Activated CD4-positive, alpha-beta T cell treated with anti-CD3 and anti-CD28 coated beads, Interleukin-2, amount 50 U/mL, for 48 hours (primary cell): ENCODE results near the gene ITPK1.
A peak's percentile ranks its signal among the peaks of the same experiment; 100 is the strongest.
"Not testable (repeated sequence)": the region's sequence is repeated elsewhere in the genome, so short reads cannot be mapped to it uniquely, and the experiment has no call there.

Source experiments
- DNase-seq, 2 experiments: peaks; one replicate each; pipeline ENCODE4 v3.0.0-alpha.2; 2020

ITPK1 gene

DNA sequence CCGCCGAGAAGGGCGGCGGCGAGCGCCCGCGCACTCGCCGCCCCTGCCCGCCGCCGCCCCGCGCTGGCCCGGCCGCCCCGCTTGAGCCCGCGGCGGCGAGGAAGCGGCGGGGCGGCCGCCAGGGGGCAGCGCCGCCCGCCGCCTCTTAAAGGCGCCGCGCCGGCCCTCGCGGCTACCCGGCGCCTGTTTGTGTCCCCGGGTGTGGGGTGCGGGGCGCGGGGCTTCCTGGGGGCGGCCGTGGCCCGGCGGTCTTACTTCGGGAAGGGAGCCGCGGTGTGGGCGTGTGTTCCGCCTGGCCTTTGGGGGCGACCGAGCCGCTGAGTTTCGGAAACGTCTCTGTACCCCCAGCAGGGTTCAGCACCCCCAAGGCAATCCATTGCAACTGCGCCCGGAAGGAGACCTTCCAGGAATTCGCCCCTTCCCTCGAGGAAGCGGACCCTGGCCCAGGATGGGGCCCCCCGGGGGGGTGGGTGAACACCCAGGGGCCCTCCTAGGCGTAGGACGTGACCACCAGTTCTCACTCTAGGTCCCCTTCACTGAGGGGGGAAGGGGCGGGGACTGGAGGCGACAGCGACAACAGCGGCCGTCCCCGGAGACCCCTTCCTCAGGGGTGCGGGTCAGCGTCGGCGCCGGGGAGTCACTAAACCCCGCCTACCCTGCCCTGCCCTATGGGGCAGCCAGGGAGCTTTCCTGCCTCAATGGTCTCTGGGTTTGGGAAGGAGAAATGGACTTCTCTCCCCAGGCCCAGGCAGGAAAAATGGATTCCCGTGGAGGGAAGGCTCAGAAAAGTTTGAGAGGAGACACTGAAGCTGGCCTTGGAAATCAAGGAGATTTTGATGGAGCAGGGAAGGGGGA lies at the start of gene ITPK1:
ITPK1 (minus strand) TSS at position 105 of the 855 bp plus-strand sequence. CDS start 762 bp downstream, outside the sequence.
- peak; percentile 60 to 61 for DNase-seq

DNA sequence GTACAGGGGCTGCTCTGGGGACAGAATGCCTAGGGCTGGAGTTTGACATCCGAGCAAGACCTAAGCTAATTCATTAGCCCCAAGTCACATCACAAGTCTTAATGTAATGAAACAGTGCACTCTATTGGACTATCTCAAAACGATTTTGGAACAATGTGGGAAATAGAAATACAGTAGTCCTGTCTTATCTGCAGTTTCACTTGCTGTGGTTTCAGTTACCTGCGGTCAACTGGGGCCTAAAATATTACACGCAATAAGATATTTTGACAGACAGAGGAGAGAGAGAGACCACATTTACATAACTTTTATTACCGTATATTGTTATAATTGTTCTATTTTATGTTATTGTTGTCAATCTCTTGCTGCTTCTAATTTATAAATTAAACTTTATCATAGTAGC lies 47.8 kb upstream of the ITPK1 start:
- DNase-seq = no peak

DNA sequence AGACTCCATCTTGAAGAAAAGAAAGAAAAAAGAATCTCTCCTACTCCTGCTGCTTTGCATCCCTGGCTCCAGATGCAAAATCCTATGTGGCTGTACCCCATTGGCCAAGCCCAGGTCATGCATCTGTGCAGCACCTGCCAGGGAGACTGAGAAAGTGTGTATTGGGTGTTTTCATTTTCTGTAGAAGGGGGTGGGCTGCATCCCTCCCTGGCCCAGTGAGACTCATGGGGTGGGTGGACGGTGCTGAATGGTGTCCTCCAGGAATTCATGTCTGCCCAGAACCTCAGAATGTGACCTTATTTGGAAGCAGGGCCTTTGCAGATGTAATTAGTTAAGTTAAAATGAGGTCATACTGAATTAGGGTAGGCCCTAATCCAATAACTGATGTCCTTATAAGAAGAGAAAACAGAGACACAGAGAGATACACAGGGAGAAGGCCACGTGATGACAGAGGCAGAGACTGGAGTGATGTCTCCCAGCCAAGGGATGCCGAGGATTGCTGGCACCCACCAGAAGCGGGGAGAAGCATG lies 45.8 kb upstream of the ITPK1 start:
- DNase-seq = no peak

DNA sequence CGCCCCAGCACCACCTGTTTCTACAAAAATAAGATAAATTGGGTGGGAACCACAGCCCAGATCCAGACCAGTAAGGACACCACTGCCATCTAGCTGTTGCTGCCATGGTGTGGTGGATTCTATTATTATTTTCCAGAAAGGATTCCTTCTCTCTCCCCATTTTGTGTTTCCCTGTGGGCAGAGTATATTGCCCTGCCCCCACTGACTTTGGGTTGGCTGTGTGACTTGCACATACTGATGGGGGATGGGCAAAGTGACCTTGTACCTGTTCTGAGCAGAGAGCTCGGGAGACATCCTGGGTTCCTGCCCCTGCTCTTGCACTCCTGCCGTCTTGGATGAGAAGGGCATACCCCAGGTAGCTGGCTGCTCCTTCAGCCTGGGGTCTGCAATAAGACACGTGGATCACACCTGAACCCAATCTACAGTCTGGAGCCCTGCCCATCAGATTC lies 44.7 kb upstream of the ITPK1 start:
- DNase-seq = no peak

DNA sequence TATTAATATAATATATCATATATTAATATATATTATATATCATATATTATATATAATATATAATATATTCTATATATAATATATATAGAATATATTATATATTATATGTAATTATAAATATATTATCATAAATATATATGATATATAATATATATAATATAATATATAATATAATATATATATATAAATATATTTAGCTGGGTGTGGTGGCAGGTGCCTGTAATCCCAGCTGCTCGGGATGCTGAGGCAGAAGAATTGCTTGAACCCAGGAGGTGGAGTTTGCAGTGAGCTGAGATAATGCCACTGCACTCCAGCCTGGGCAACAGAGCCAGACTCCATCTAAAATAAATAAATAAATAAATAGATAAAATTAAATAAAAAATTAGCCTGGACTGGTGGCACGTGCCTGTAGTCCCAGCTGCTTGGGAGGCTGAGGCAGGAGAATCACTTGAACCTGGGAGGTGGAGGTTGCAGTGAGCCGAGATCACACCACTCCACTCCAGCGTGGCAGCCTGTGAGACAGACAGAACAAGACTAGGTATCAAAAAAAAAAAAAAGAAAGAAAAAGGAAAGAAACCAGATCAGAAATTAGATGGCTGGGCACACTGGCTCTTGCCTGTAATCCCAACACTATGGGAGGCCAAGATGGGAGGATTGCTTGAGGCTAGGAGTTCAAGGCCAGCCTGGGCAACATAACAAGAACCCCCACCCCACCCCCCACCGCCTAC lies 44.1 kb upstream of the ITPK1 start:
- not testable (repeated sequence) for DNase-seq

DNA sequence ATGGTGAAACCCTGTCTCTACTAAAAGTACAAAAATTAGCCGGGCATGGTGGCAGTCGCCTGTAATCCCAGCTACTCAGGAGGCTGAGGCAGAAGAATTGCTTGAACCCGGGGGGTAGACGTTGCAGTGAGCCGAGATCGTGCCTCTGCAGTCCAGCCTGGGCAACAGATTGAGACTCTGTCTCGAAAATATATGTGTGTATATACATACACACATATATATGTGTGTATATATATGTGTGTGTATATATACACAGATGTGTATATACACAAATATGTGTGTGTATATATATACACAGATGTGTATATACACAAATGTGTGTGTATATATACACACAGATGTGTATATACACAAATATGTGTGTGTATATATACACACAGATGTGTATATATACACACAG lies 42.6 kb upstream of the ITPK1 start:
- not testable (repeated sequence) for DNase-seq

DNA sequence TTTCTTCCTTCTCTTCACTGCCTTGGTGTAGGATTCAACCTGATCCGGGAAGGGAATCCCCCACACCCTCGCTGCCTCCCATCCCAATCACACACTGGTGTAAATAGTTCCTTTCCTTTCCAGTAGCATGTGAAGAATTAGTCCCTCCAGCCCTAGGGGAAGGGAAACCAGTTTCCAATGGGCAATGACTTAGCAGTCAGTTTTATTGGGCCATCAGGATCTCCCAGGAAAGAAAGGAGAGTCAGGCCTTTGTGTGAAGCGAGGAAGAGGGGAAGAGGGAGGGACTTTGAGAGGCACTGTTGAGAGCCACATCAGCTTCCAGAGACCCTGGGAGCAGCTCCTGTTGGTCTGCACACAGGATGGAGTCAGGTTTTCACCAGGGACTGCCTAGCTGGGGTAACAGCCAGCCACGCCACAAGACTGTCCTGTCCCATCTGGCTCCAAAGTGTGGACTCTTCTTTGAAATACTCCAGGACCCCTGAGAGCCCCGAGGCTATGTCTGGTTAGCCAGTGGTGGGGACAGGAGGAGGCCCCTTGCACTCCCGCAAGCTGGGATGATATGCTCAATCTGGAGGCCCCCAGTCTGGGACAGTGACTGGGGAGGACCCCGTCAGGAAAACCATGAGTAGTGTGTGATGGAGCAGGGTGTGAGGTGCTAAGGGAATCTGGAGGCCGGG lies 41.1 kb upstream of the ITPK1 start:
- no peak for DNase-seq

DNA sequence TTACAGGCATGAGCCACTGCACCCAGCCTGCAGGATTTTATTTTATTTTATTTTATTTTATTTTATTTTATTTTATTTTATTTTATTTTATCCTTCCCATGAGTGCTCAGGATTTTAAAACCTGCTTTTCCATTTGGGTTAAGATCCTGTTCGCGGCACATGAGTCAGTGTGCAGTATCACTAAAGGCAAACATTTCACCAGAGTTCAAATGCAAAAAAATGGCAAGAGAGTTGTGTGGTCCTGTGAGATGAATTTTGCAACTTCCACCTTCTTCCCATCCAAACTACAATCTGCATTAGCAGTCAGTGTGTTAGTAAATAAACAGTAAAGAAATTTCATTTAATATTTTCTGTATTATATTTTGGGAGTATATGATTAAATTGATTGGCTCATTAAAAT lies 39.9 kb upstream of the ITPK1 start:
- DNase-seq = no peak

DNA sequence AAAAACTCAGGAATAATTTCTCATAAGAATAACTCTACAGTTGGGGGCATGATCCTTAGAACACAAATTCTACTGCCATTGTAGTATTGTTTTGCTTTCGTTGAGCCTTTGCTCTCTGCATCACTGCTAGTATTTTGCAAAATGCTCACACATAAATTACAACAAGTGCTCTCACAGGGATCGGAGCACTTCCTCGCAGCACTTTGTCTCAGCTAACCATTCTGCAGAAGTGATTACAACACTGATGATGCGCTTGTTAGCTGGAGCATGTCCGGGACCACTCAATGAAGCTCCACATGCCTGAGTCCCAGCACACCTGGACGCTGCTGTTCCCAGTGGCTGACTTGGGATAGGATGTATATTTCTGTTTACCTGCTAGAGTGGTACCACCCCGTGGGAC lies 37.4 kb upstream of the ITPK1 start:
- no peak for DNase-seq

DNA sequence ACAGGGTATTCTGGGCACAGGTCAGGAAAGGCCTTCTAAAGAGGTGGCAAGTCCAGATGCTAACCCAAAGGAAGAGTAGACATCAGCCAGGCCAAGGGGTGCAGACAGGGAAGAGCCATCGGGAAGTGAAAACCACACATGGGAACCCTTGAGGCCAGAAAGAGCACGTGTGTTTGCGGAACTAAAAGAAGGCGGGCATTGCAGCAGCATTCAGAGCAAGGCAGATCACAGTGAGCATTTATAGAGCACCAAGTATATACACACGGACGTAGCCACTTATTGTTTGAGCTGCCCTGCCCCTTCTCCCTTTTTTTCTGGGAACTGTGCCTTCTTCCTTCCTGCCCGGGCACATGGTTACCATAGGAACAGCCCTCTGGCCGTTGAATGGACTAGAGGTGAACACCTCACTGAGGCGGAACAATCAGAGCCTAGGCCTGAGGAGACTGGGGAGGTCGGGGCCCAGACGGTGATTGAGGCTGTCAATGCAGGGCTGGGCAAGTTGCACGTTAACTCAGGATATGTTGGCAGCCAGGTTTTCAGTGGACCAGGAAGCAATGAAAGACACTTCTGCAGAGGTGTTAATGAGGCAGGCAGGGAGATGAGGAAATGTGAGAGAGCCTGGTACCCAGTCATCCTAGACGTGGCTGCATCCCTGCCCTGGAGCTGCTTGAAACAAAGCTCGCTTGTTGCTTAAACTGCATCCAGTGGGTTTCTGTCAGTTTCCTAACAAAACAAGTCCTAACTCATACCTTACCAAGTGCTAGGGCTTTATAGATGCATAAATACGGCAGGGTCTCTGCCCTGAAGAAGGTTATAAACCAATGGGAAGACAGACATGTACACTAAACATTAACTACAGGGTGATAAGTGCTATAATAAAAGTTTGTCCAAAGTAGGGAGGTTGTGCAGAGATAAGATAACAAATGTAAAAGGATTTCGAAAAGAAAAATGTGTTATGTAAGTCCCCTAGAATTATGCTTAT lies 34.8 kb upstream of the ITPK1 start:
- no peak for DNase-seq

DNA sequence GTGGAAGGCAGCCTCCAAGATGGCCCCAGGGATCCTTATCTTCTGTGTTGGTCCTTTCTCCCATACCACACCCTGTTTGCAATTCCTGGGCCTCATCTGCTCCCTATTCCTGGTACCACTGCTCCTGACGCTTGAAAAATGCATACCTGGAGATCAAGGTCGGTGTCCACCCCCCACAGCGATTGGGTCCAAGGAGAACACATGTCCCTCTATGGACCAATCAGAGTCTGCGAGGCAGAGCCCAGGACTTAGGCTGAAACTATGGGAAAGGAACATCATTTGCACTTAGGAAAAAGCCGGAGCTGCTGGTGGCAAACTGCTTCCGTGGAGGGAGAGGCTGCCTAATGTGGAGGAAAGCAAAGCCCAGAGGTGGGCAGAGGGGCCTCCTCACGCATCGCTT lies 33.3 kb upstream of the ITPK1 start:
- DNase-seq = no peak

DNA sequence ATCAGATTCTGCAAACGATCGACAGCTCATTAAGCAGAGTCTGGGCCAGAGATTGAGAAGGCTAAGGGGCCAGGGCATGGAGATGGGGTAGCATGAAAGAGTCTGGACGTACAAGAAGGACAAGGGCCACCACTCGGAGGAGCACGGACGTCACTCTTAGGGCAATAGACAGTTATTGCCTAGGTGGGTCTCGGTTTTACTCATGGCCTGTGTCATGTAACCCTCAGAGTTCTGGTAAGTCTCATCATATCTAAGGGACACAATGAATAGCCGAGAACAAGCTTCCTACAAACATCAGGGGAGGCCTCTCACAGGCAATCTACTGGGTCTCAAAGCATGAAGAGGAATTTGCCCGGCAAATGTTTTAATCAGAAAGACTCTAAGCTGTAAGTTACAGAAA lies 30.4 kb upstream of the ITPK1 start:
- peak in 1 of 2 experiments; percentile 19 for DNase-seq

DNA sequence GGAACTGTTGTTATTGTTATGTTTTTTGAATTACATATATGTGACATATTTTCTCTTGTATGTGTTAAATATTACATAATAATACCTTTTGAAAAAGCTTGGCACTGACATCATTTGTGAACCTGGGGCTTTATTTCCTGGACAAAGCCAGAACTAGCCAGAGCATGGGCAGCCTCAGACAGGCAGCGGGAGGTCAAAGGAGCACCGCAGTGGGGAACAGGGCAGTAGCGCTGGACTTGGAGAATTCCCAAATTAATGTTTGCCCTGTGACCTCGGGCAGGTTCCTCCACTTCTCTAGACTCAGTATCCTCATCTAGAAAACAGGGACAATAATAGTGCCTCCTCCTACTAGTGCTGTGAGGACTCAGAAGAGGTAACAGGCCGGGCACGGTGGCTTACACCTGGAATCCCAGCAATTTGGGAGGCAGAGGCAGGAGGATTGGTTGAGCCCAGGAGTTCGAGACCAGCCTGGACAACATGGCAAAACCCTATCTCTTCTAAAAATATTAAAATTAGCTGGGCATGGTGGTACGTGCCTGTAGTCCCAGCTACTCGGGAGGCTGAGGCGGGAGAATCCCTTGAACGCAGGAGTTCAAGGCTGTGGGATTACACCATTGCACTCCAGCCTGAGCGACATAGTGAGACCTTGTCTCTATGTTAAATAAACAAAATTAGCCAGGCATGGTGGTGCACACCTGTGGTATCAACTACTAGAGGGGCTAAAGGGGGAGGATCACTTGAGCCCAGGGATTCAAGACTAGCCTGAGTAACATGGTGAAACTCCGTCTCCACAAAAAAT lies 27.3 kb upstream of the ITPK1 start:
- no peak for DNase-seq

DNA sequence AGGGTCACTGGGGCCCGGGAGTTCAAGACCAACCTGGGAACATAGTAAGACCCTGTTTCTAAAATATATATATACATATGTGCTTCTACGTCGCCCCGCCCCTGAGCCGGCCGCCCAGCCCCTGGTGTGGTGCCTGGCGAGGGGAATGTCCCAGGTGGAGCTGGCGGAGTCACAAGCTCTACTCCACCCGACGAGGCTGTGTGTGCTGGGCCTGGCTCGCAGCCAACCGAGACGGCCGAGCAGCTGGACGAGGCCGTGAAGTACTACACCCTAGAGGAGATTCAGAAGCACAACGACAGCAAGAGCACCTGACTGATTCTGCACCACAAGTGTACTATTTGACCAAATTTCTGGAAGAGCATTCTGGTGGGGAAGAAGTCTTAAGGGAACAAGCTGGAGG lies 22.1 kb upstream of the ITPK1 start:
- DNase-seq = no peak

DNA sequence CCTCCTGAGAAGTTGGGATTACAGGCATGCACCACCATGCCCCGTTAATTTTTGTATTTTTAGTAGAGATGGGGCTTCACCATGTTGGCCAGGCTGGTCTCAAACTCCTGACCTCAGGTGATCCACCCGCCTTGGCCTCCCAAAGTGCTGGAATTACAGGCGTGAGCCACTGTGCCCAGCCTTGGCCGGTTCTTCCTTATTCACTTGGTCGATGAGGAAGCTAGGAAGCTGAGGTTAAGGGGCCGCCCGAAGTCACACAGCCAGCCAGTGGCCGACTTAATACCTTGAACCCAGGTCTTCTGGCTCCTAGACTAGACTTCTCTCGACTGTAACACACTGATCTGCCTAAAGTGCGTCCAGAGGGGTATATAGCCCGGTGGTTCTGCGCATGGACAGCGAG lies 20.8 kb upstream of the ITPK1 start:
- DNase-seq = not testable (repeated sequence)

DNA sequence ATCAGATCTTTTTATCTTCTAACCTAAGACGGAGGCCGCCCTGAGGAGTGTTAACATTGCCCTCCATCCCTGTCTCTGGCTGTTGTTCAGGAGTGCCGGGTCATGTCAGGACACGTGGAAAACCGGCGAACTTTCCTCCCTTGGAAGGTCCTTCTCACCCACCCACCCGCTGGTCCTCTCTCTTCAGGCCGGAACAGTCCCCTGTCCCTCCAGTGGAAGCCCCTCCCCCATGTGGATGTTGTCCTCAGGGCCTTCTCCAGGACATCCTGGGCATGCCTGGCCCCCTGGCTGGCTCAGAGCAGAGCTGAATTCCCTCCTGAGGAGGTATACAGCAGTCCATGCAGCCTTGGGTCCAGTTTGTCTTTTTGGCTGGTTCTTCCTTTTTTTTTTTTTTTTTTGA lies 20.3 kb upstream of the ITPK1 start:
- DNase-seq = no peak

DNA sequence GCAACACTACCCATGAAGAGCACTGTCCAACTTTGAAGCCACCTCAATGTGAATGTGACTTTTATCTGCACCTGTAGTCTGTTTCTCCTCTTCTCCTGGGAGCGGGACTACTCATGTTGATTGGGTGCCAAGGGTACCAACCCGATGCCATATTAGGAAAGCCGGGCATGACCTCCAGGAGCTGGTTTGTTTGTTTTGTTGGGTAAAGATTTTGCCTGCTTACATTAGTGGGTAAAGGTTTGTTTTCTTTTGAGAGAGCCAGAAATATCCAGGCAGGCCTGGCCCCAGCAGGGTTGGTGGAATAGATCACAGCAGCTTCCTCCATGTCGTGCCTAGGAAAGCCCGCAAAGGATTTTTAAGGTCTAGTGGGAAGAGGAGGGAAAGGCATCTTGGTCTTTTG lies 19.7 kb upstream of the ITPK1 start:
- no peak for DNase-seq

DNA sequence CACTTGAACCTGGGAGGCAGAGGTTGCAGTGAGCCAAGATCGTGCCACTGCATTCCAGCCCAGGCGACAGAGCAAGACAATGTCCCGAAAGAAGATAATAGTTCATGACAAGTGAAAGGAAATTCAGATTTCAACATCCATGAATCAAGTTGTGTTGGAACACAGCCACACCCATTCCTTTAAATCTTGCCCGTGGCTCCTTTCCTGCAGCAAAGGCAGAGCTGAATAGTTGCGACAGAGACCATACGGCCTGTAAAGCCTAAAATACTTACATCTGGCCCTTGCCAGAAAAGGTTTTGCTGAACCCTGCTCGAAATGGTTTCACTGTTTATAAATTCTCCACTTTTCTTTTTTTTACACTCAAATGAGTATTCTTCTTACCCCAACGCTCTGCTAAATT lies 17.7 kb upstream of the ITPK1 start:
- no peak for DNase-seq

DNA sequence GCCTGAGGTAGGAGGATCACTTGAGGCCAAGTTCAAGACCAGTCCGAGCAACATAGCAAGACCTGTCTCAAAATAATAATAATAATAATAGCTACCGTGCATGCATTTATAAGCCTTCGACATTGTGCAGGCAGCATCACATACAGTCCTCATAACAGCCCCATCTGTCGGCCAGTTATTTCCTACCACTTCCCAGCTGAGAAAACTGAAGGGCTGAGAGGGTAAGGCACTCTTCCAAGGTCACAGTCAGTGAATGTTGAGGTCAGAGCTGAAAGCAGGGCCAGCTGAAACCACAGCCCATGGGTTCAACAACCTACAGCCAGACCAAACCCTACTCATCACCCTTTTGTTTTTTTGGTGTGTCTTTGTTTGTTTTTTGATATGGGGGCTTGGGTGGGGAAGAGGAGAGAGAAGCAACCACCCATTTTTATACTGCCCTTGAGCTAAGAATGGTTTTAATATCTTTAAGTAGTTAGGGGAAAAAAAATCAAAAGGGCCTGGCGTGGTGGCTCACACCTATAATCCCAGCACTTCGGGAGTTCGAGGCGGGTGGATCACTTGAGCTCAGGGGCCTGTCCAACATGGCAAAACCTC lies 16.8 kb upstream of the ITPK1 start:
- DNase-seq = no peak

DNA sequence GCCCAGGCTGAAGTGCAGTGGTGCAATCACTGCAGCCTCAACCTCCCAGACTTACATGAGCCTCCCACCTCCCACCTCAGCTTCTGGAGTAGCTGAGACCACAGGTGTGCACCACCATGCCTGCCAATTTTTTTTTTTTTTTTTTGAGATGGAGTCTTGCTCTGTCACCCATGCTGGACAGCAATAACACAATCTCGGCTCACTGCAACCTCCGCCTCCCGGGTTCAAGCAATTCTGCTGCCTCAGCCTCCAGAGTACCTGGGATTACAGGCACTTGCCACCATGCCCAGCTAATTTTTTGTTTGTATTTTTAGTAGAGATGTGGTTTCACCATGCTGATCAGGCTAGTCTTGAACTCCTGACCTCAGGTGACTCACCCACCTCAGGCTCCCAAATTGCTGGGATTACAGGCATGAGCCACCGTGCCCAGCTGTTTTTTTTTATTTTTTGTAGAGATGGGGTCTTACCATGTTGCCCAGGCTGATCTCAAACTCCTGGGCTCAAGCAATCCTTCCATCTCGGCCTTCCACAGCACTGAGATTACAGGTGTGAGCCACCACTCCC lies 15.6 kb upstream of the ITPK1 start:
- not testable (repeated sequence) for DNase-seq
